ENCODE measurements around the gene ADAMTS19. TPM values are rescaled to one million over a fixed set of nuclear protein-coding genes. Genes with fewer than 3 reads are reported as not detected.

The ADAMTS19 gene
- total RNA-seq, 2 experiments from 2014 or later, result not detected

DNA sequence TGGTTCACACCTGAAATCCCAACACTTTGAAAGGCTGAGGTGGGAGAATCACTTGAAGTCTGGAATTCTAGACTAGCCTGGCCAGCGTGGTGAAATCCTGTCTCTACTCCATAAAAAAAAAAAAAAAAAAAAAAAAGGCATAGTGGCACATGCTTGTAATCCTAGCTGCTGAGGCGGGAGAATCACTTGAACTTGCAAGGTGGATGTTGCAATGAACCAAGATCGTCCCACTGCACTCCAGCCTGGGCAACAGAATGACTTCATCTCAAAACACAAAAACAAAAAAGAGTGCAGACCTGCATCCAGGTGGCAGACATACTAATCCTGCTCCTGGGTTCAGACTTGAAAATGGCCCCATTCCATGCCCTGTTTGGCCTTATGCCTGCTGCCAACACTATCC is 21.8 kb upstream of the ADAMTS19 start:
- TF ChIP-seq, protein P1, sequence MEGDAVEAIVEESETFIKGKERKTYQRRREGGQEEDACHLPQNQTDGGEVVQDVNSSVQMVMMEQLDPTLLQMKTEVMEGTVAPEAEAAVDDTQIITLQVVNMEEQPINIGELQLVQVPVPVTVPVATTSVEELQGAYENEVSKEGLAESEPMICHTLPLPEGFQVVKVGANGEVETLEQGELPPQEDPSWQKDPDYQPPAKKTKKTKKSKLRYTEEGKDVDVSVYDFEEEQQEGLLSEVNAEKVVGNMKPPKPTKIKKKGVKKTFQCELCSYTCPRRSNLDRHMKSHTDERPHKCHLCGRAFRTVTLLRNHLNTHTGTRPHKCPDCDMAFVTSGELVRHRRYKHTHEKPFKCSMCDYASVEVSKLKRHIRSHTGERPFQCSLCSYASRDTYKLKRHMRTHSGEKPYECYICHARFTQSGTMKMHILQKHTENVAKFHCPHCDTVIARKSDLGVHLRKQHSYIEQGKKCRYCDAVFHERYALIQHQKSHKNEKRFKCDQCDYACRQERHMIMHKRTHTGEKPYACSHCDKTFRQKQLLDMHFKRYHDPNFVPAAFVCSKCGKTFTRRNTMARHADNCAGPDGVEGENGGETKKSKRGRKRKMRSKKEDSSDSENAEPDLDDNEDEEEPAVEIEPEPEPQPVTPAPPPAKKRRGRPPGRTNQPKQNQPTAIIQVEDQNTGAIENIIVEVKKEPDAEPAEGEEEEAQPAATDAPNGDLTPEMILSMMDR (conservative IDR thresholded peaks at IDR 0.05; ENCODE audit: low read length), result no peak
- no peak for TF ChIP-seq EZH2phosphoT487 (IDR thresholded peaks at IDR 0.05; ENCODE audit: borderline replicate concordance, low read depth, low read length)
- CTCF ChIA-PET (ENCODE audit: unreplicated experiment), result no interaction called here
- no peaks in the 10 kb centered on the region for H3K36me3 ChIP-seq (ENCODE audit: insufficient read depth, low read length)
- DNase-seq (ENCODE audit: low spot score), result no peak
- no peaks in the 10 kb centered on the region for H3K9me2 ChIP-seq (ENCODE audit: insufficient read depth, low read length)
- no peaks in the 10 kb centered on the region for H3K79me2 ChIP-seq (ENCODE audit: insufficient read depth, low read depth, low read length)
- no peaks in the 10 kb centered on the region for H4K20me1 ChIP-seq (ENCODE audit: insufficient read depth, low read length)
- H3K9me3 ChIP-seq (ENCODE audit: low read length), result no peaks in the 10 kb centered on the region
- no peak overlapping the region for H3K27ac ChIP-seq (ENCODE audit: low read depth, low read length, poor library complexity, severe bottlenecking)
- no TSS peak for BruUV-seq (replicated peaks)
- no peak overlapping the region for H3K4me2 ChIP-seq (ENCODE audit: low read length)
- intact Hi-C loops (cut with micrococcal nuclease; ENCODE audit: unreplicated experiment), result no loop called here
- H3K4me1 ChIP-seq (ENCODE audit: insufficient read depth, low read length, poor library complexity, severe bottlenecking), result no peaks in the 10 kb centered on the region
- POLR2A ChIA-PET, result interaction anchor here (0.6 kb wide), 1 partner anchor 442 kb away, joined by 3 read pairs; no protein-coding TSS in a partner anchor
- no peak overlapping the region for H3K4me3 ChIP-seq (ENCODE audit: low read depth, low read length, poor library complexity, severe bottlenecking)
- H2AFZ ChIP-seq (ENCODE audit: low read length), result no peak overlapping the region

GRCh38 chr5:129440424-129440823 is 19.7 kb upstream of the ADAMTS19 start:
- Histone ChIP-seq H3K4me1 (ENCODE audit: insufficient read depth, low read length, poor library complexity, severe bottlenecking) (no peaks in the 10 kb centered on the region), H3K4me2 (ENCODE audit: low read length) (no peak overlapping the region), H2AFZ (ENCODE audit: low read length) (no peak overlapping the region), H3K36me3 (ENCODE audit: insufficient read depth, low read length) (no peaks in the 10 kb centered on the region), H3K27ac (ENCODE audit: low read depth, low read length, poor library complexity, severe bottlenecking) (no peak overlapping the region), H4K20me1 (ENCODE audit: insufficient read depth, low read length) (no peaks in the 10 kb centered on the region), H3K4me3 (ENCODE audit: low read depth, low read length, poor library complexity, severe bottlenecking) (no peak overlapping the region), H3K9me3 (ENCODE audit: low read length) (no peaks in the 10 kb centered on the region), H3K79me2 (ENCODE audit: insufficient read depth, low read depth, low read length) (no peaks in the 10 kb centered on the region), H3K9me2 (ENCODE audit: insufficient read depth, low read length) (no peaks in the 10 kb centered on the region)
- no peak for DNase-seq (ENCODE audit: low spot score)
- intact Hi-C loops (cut with micrococcal nuclease; ENCODE audit: unreplicated experiment), result no loop called here
- BruUV-seq (replicated peaks), result no TSS peak
- POLR2A ChIA-PET, result interaction anchor here (1.5 kb wide), 1 partner anchor 18 kb away, joined by 4 read pairs; no protein-coding TSS in a partner anchor
- CTCF ChIA-PET (ENCODE audit: unreplicated experiment), result interaction anchor here (1.0 kb wide), 1 partner anchor 9 kb away, joined by 3 read pairs; no protein-coding TSS in a partner anchor
- TF ChIP-seq EZH2phosphoT487 (IDR thresholded peaks at IDR 0.05; ENCODE audit: borderline replicate concordance, low read depth, low read length), result no peak
- TF ChIP-seq, protein P1 (conservative IDR thresholded peaks at IDR 0.05; ENCODE audit: low read length), result no peak

- H3K27ac ChIP-seq (ENCODE audit: low read depth, low read length, poor library complexity, severe bottlenecking), result no peak overlapping the region
- H2AFZ ChIP-seq (ENCODE audit: low read length), result no peak overlapping the region
- POLR2A ChIA-PET, result no interaction called here
- H3K4me2 ChIP-seq (ENCODE audit: low read length), result no peak overlapping the region
- no peaks in the 10 kb centered on the region for H3K9me2 ChIP-seq (ENCODE audit: insufficient read depth, low read length)
- H3K4me1 ChIP-seq (ENCODE audit: insufficient read depth, low read length, poor library complexity, severe bottlenecking), result no peaks in the 10 kb centered on the region
- no peaks in the 10 kb centered on the region for H3K36me3 ChIP-seq (ENCODE audit: insufficient read depth, low read length)
- H4K20me1 ChIP-seq (ENCODE audit: insufficient read depth, low read length), result no peaks in the 10 kb centered on the region
- intact Hi-C loops (cut with micrococcal nuclease; ENCODE audit: unreplicated experiment), result no loop called here
- TF ChIP-seq EZH2phosphoT487 (IDR thresholded peaks at IDR 0.05; ENCODE audit: borderline replicate concordance, low read depth, low read length), result no peak
- TF ChIP-seq, protein P1 (conservative IDR thresholded peaks at IDR 0.05; ENCODE audit: low read length), result no peak
- DNase-seq (ENCODE audit: low spot score), result no peak
- CTCF ChIA-PET (ENCODE audit: unreplicated experiment), result no interaction called here
- BruUV-seq (replicated peaks), result no TSS peak
- no peaks in the 10 kb centered on the region for H3K79me2 ChIP-seq (ENCODE audit: insufficient read depth, low read depth, low read length)
- H3K4me3 ChIP-seq (ENCODE audit: low read depth, low read length, poor library complexity, severe bottlenecking), result no peak overlapping the region
- H3K9me3 ChIP-seq (ENCODE audit: low read length), result no peaks in the 10 kb centered on the region
These were observed 19.0 kb upstream of the ADAMTS19 start for GRCh38 chr5:129441096-129441495.
